ENCODE measurements around the gene PI4KA. TPM values are rescaled to one million over a fixed set of nuclear protein-coding genes. Genes with fewer than 3 reads are reported as not detected.
"Not testable (repeated sequence)": the region's sequence is repeated elsewhere in the genome, so short reads cannot be mapped to it uniquely, and the experiment has no call there.

Gene PI4KA
- total RNA-seq, 1 donor from 2014 or later = 140 TPM

DNA sequence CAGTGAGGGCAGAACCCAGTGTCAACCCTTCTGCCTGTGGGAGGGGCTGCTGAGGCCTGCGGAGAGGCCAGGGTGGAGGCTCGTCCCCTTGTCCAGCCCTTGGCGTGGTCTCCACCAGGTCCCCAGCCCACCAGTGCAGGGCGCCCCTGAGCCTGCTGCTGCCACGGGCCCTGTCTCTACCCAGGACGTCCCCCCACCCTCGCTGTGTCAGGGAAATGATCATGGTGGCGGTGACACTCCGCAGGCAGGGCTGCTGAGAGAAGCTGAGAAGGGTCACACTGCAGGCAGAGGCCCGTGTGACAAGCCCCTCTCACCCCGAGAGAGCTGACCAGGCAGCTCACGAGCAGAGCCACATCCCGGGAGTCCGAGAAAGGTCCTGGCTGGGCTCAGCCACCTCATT, 164.4 kb downstream of the PI4KA start:
- not testable (repeated sequence) for H3K4me3 Mint-ChIP-seq (ENCODE audit: low read depth); H3K27ac Mint-ChIP-seq; DNase-seq (ENCODE audit: low spot score, unreplicated experiment); H3K27me3 Mint-ChIP-seq; H3K4me1 Mint-ChIP-seq (ENCODE audit: low read depth); H3K9me3 Mint-ChIP-seq (ENCODE audit: low read depth); H3K36me3 Mint-ChIP-seq (ENCODE audit: insufficient read depth)

GRCh38 chr22:20692926-20693325, 165.7 kb downstream of the PI4KA start:
- H3K9me3 Mint-ChIP-seq (ENCODE audit: low read depth); H3K36me3 Mint-ChIP-seq (ENCODE audit: insufficient read depth); H3K27me3 Mint-ChIP-seq; H3K27ac Mint-ChIP-seq; H3K4me1 Mint-ChIP-seq (ENCODE audit: low read depth); H3K4me3 Mint-ChIP-seq (ENCODE audit: low read depth); DNase-seq (ENCODE audit: low spot score, unreplicated experiment): not testable (repeated sequence)

- H3K27ac Mint-ChIP-seq; H3K27me3 Mint-ChIP-seq; H3K4me3 Mint-ChIP-seq (ENCODE audit: low read depth); H3K9me3 Mint-ChIP-seq (ENCODE audit: low read depth); H3K4me1 Mint-ChIP-seq (ENCODE audit: low read depth); H3K36me3 Mint-ChIP-seq (ENCODE audit: insufficient read depth); DNase-seq (ENCODE audit: low spot score, unreplicated experiment): not testable (repeated sequence)
Observed at GRCh38 chr22:20690586-20691317, 167.9 kb downstream of the PI4KA start.

- H3K4me3 Mint-ChIP-seq (ENCODE audit: low read depth); H3K27ac Mint-ChIP-seq; H3K36me3 Mint-ChIP-seq (ENCODE audit: insufficient read depth); H3K9me3 Mint-ChIP-seq (ENCODE audit: low read depth); DNase-seq (ENCODE audit: low spot score, unreplicated experiment); H3K27me3 Mint-ChIP-seq; H3K4me1 Mint-ChIP-seq (ENCODE audit: low read depth): not testable (repeated sequence)
Observed at GRCh38 chr22:20687356-20688172, 171.0 kb downstream of the PI4KA start.

GRCh38 chr22:20685764-20686163, 172.8 kb downstream of the PI4KA start:
- not testable (repeated sequence) for H3K27me3 Mint-ChIP-seq; H3K27ac Mint-ChIP-seq; DNase-seq (ENCODE audit: low spot score, unreplicated experiment); H3K4me1 Mint-ChIP-seq (ENCODE audit: low read depth); H3K4me3 Mint-ChIP-seq (ENCODE audit: low read depth); H3K9me3 Mint-ChIP-seq (ENCODE audit: low read depth); H3K36me3 Mint-ChIP-seq (ENCODE audit: insufficient read depth)

GRCh38 chr22:20678792-20679435, 179.7 kb downstream of the PI4KA start:
- not testable (repeated sequence) for H3K36me3 Mint-ChIP-seq (ENCODE audit: insufficient read depth); H3K4me1 Mint-ChIP-seq (ENCODE audit: low read depth); H3K4me3 Mint-ChIP-seq (ENCODE audit: low read depth); H3K27me3 Mint-ChIP-seq; DNase-seq (ENCODE audit: low spot score, unreplicated experiment)
- Mint-ChIP-seq H3K9me3 (ENCODE audit: low read depth) (peaks cover 20% of the 10 kb centered on the region), H3K27ac (peak overlapping the region; percentile 13)

DNA sequence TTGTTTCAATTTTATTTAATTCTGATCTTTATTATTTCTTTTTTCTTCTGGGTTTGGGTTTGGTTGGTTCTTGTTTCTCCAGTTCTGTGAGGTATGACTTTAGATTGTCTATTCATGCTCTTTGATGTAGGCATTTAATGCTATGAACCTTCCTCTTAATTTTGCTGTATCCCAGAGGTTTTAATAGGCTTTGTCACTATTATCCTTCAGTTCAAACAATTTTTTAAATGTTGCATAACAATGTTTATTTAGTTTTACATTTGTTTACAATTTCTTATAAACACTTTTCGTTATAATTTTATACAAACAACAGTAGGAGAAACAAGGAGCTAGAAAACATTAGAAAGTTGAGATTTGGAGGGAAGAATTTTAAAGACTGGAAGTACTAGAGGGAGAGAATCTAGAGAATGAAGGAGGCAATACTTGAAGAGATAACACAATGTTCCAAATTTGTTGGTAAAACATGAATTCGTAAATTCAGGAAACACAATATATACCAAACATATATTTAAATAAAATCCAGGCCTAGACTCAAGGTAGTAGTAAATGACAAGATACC, 180.8 kb downstream of the PI4KA start:
- no peaks in the 10 kb centered on the region for H3K4me1 Mint-ChIP-seq (ENCODE audit: low read depth)
- TF ChIP-seq, protein P1, sequence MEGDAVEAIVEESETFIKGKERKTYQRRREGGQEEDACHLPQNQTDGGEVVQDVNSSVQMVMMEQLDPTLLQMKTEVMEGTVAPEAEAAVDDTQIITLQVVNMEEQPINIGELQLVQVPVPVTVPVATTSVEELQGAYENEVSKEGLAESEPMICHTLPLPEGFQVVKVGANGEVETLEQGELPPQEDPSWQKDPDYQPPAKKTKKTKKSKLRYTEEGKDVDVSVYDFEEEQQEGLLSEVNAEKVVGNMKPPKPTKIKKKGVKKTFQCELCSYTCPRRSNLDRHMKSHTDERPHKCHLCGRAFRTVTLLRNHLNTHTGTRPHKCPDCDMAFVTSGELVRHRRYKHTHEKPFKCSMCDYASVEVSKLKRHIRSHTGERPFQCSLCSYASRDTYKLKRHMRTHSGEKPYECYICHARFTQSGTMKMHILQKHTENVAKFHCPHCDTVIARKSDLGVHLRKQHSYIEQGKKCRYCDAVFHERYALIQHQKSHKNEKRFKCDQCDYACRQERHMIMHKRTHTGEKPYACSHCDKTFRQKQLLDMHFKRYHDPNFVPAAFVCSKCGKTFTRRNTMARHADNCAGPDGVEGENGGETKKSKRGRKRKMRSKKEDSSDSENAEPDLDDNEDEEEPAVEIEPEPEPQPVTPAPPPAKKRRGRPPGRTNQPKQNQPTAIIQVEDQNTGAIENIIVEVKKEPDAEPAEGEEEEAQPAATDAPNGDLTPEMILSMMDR (IDR thresholded peaks at IDR 0.05; ENCODE audit: unreplicated experiment) = no peak
- H3K9me3 Mint-ChIP-seq (ENCODE audit: low read depth) = peaks cover 20% of the 10 kb centered on the region
- no peaks in the 10 kb centered on the region for H3K27me3 Mint-ChIP-seq
- no peak overlapping the region for H3K27ac Mint-ChIP-seq
- DNase-seq (ENCODE audit: low spot score, unreplicated experiment) = no peak
- H3K4me3 Mint-ChIP-seq (ENCODE audit: low read depth) = no peak overlapping the region
- no peaks in the 10 kb centered on the region for H3K36me3 Mint-ChIP-seq (ENCODE audit: insufficient read depth)

DNA sequence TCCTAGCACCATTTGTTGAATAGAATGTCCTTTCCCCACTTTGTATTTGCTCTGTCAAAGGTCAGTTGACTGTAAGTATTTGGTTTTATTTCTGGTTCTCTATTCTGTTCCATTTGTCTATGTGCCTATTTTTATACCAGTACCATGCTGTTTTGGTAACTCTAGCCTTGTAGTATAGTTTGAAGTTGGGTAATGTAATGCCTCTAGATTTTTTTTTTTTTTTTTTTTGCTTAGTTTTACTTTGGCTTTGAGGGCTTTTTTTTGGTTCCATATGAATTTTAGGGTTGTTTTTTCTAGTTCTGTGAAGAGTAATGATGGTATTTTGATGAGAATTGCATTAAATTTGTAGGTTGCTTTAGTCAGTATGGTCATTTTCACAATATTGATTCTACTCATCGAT, 183.0 kb downstream of the PI4KA start:
- not testable (repeated sequence) for H3K4me1 Mint-ChIP-seq (ENCODE audit: low read depth); H3K4me3 Mint-ChIP-seq (ENCODE audit: low read depth); H3K27me3 Mint-ChIP-seq; H3K27ac Mint-ChIP-seq; DNase-seq (ENCODE audit: low spot score, unreplicated experiment); H3K36me3 Mint-ChIP-seq (ENCODE audit: insufficient read depth)
- peaks cover 20% of the 10 kb centered on the region for H3K9me3 Mint-ChIP-seq (ENCODE audit: low read depth)

All from progenitor cell of endocrine pancreas (in vitro differentiated cells).